ENCODE data around the gene F12.

Gene F12

DNA sequence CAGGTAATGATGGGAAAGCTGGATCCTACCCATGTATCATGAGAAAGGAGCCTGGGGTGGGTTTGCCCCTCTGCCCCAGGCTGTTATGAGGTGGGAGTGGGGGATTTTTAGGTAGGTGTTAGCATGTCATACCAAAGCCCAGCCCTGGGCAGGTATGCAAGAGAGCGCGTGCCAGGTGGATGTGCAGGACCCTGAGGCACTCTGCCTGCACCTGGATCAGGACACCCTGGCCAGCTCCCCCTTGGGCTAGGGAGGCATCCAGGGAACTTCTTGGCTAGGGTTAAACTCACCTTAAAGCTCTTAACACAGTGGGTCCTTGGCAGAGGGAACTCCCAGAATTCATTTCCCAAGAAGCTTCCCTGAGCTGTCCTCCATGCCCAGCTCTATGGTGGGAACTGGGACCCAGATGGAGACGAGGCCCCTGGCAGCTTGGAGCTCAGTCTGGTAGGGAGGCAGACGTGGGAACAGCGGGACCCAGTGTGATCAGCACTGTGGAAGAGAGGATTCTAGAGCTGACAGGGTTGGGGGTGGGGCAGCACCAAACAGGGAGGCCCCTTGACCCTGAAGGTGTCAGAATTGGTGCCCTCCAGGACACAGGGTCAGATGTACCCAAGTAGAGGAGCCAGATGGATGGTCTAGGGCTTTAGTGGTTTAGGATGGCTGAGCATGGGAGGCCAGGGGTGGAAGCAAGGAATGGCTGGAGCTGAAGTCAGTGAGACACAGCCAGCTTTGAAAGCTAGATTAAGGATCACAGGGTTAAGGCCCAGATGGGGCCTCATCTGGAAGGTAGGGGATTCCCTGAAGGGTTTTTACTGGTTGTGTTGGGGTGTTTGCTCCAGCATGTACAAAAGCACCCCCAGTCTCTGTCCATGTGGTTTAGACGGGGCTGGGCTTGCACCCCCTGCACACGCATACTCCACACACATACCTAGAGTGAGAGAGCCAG, 35.0 kb upstream of the F12 start:
- no peak overlapping the region for H3K4me3 ChIP-seq (ENCODE audit: low read depth, low read length)
- TF ChIP-seq, protein P1, sequence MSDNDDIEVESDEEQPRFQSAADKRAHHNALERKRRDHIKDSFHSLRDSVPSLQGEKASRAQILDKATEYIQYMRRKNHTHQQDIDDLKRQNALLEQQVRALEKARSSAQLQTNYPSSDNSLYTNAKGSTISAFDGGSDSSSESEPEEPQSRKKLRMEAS (IDR thresholded peaks at IDR 0.05; ENCODE audit: low read depth, low read length), result no peak
- TF ChIP-seq MYC (IDR thresholded peaks at IDR 0.05; ENCODE audit: low read depth, low read length) (no peak), POLR2A (IDR thresholded peaks at IDR 0.05; ENCODE audit: extremely low read depth, insufficient read length) (peak; percentile 10)
- TF ChIP-seq, protein P2, sequence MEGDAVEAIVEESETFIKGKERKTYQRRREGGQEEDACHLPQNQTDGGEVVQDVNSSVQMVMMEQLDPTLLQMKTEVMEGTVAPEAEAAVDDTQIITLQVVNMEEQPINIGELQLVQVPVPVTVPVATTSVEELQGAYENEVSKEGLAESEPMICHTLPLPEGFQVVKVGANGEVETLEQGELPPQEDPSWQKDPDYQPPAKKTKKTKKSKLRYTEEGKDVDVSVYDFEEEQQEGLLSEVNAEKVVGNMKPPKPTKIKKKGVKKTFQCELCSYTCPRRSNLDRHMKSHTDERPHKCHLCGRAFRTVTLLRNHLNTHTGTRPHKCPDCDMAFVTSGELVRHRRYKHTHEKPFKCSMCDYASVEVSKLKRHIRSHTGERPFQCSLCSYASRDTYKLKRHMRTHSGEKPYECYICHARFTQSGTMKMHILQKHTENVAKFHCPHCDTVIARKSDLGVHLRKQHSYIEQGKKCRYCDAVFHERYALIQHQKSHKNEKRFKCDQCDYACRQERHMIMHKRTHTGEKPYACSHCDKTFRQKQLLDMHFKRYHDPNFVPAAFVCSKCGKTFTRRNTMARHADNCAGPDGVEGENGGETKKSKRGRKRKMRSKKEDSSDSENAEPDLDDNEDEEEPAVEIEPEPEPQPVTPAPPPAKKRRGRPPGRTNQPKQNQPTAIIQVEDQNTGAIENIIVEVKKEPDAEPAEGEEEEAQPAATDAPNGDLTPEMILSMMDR (IDR thresholded peaks at IDR 0.05; ENCODE audit: low read depth, low read length), result no peak
- peak; percentile 39 for DNase-seq (ENCODE audit: low read depth)

DNA sequence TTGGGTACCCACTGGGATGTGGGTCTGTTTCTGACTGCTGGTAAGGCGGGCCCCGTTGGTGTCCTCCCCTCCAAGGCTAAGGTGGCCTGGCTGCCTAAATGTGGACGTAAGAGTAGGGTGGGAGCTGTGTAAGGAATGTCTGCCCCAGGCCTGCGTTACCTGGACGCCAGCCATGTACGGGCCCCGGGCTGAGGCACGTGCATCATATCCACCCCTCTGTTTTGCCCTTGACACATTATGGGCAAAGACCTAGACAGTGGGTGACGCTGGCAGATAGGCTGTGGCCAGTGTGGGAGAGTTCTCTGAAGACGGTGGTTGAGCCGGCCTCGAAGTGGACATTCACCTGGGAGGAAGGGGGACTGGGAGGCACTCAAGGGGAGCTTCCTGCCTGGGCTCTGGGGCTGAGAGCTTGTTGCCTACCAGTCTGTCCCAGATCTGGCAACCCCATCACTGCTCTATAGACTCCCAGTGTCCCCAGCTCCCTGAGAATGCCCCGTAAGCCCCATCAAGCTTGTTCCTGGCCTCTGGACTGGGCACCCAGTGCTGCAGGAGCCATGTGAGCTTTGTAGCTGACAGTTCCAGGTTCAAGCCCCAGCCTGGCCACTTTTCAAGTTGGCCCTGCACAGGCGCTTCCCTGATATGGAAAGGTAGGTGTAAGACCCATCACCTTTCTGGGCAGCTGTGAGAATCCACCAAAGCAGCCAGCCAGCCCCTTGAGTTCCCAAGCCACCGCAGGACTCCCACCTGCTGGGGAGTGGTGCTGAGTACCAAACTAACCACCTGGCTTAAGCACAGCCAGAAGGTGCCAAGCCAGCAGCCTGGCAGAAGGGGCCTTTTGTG, 34.0 kb upstream of the F12 start:
- H3K4me3 ChIP-seq (ENCODE audit: low read depth, low read length), result no peak overlapping the region
- no peak for DNase-seq (ENCODE audit: low read depth)
- TF ChIP-seq, protein P2 (IDR thresholded peaks at IDR 0.05; ENCODE audit: low read depth, low read length), result no peak

DNA sequence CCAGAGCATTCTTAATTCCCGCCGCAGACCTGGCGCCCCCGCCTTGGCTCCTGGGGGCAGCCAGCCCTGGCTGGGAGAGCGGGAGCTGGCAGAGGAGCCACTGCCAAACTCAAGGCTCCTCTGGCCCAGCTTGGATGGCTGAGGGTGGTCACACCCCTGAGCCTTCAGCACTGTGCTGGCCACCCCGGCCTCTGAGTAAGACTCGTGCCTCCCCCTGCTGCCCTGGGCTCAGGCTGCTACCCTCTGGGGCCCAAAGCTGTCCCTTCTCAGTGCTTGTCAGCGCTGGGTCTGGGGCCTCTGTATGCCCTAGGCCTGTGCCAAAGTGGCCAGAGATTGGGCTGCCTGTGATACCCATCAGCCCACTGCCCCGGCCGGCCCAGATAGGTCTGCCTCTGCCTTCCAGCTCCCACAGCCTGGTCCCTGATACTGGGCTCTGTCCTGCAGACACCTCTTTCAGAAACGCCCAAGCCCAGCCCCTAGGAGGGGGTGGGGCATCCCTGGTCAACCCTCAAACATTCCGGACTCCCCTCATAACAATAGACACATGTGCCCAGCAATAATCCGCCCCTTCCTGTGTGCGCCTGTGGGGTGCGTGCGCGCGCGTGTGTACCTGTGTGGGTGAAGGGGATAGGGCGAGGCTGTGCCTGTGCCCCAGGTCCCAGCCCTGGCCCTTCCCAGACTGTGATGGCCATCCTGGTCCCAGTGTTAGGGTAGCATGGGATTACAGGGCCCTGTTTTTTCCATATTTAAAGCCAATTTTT, 32.9 kb upstream of the F12 start:
- TF ChIP-seq, protein P1 (IDR thresholded peaks at IDR 0.05; ENCODE audit: low read depth, low read length), result no peak
- TF ChIP-seq MYC (IDR thresholded peaks at IDR 0.05; ENCODE audit: low read depth, low read length) (no peak), POLR2A (IDR thresholded peaks at IDR 0.05; ENCODE audit: extremely low read depth, insufficient read length) (no peak)
- TF ChIP-seq, protein P2 (IDR thresholded peaks at IDR 0.05; ENCODE audit: low read depth, low read length), result no peak
- no peak for DNase-seq (ENCODE audit: low read depth)
- no peak overlapping the region for H3K4me3 ChIP-seq (ENCODE audit: low read depth, low read length)

DNA sequence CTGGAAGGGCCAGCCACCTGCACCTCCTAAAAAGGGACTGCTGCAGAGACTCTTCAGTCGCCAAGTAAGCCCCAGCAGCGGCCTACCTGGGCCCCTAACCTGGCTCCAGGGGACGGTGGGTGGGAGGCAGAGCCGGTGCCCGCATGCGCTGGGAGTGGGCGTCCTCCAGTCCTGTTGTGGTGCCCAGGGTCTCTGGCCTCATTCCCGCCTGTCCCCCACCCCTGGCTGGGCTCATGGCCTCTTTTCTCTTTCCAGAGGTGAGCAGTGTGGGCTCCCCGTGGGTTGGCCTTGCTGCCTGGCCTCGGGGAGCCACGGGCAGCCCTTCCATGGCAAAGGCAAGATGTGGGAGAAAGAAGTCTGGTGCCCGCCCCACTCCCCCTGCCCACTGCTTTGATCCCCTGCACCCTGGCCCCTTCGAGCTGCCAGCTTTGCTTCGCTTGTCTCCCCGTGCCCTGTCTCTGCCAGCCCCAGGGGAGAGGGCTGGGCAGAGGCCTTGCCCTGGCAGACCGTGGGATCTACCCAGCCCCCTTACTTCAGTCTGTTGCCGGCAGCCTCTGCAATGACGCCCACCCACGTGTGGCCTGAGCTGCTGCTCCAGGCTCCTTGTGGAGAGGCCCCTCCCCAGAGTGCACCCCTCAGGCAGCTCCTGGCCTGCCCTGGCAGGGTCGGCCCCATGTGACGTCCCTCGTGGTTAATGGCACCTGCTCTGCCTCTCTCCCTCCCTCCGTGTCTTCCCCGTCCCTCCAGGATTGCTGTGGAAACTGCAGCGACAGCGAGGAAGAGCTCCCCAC, 31.8 kb upstream of the F12 start:
- H3K4me3 ChIP-seq (ENCODE audit: low read depth, low read length), result no peak overlapping the region
- DNase-seq (ENCODE audit: low read depth), result no peak
- TF ChIP-seq MYC (IDR thresholded peaks at IDR 0.05; ENCODE audit: low read depth, low read length) (no peak), POLR2A (IDR thresholded peaks at IDR 0.05; ENCODE audit: extremely low read depth, insufficient read length) (no peak)
- TF ChIP-seq, protein P2 (IDR thresholded peaks at IDR 0.05; ENCODE audit: low read depth, low read length), result no peak
- TF ChIP-seq, protein P1 (IDR thresholded peaks at IDR 0.05; ENCODE audit: low read depth, low read length), result no peak

All from NB4 (cell line).